ENCODE data around the gene SORCS3.

DNA sequence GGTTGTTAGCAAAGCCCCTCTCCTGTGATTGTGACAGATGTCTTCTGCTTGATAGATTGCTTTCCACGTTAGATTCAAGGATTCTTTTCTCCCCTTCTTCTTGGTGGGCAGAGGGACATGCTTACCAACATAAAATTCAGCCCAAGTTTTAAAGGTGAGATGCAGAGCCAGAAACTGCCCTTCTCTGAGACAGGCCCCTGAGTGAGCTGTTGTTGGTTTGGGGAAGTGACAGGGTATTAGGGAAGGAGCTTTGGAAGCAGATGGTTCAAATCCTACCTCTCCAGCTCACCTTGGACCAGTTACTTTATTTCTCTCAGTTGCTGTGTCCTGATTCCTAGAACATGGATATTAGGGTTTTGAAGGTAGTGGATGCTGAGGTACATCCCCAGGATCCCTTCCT is 53.0 kb downstream of the SORCS3 start:
- TF ChIP-seq, protein P1, sequence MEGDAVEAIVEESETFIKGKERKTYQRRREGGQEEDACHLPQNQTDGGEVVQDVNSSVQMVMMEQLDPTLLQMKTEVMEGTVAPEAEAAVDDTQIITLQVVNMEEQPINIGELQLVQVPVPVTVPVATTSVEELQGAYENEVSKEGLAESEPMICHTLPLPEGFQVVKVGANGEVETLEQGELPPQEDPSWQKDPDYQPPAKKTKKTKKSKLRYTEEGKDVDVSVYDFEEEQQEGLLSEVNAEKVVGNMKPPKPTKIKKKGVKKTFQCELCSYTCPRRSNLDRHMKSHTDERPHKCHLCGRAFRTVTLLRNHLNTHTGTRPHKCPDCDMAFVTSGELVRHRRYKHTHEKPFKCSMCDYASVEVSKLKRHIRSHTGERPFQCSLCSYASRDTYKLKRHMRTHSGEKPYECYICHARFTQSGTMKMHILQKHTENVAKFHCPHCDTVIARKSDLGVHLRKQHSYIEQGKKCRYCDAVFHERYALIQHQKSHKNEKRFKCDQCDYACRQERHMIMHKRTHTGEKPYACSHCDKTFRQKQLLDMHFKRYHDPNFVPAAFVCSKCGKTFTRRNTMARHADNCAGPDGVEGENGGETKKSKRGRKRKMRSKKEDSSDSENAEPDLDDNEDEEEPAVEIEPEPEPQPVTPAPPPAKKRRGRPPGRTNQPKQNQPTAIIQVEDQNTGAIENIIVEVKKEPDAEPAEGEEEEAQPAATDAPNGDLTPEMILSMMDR (CRISPR knock-in tag; IDR thresholded peaks at IDR 0.05): no peak
- TF ChIP-seq YY1 (IDR thresholded peaks at IDR 0.05; ENCODE audit: insufficient read depth, insufficient replicate concordance, low read depth, low read length) (no peak), GABPA (IDR thresholded peaks at IDR 0.05; ENCODE audit: low read depth, low read length) (no peak), GABPA (CRISPR knock-in tag; IDR thresholded peaks at IDR 0.05; ENCODE audit: low read depth) (no peak), POLR2A (IDR thresholded peaks at IDR 0.05; ENCODE audit: insufficient read depth in 1 of 2, low read depth in 2 of 2, low read length in 2 of 2) (no peak)
- TF ChIP-seq, protein P2, sequence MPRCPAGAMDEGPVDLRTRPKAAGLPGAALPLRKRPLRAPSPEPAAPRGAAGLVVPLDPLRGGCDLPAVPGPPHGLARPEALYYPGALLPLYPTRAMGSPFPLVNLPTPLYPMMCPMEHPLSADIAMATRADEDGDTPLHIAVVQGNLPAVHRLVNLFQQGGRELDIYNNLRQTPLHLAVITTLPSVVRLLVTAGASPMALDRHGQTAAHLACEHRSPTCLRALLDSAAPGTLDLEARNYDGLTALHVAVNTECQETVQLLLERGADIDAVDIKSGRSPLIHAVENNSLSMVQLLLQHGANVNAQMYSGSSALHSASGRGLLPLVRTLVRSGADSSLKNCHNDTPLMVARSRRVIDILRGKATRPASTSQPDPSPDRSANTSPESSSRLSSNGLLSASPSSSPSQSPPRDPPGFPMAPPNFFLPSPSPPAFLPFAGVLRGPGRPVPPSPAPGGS (CRISPR knock-in tag; IDR thresholded peaks at IDR 0.05): no peak

All from HepG2 (cell line).